Endothelial cell of umbilical vein (primary cell): ENCODE measurements around the gene CD300LF. TPM values are rescaled to one million over a fixed set of nuclear protein-coding genes. Genes with fewer than 3 reads are reported as not detected.

Experiments used
- BruUV-seq: library from RNA; stranded (reverse); fragments of 400-500 nt; replicated peaks from 2 replicates; lab custom pipeline; 2021; lab: Mats Ljungman, UMichigan
- CTCF ChIA-PET: fragments of 300-600, 350-600 bp; sonication (Branson Sonifier 250); formaldehyde crosslinking; loops from one replicate; lab custom pipeline; 2021; ENCODE audit warnings: antibody characterized with exemption, inconsistent platforms; lab: Charles Lee
- POLR2A ChIA-PET: fragments of 300-600, 350-600 bp; sonication (Branson Sonifier 250); formaldehyde crosslinking; loops from one replicate; lab custom pipeline; 2021; ENCODE audit warnings: antibody characterized with exemption, inconsistent platforms; lab: Charles Lee
- DNase-seq: peaks from one replicate; pipeline ENCODE4 v3.0.0-alpha.2; 2011; ENCODE audit warnings: low read depth, low spot score
- FAIRE-seq: peaks from 2 replicates; lab custom pipeline; 2011; peaks lifted over from hg19 to GRCh38; lab: Jason Lieb, UNC
- H2AFZ ChIP-seq: 2 replicates; pipeline ENCODE4 v1.6.0; 2012; ENCODE audit warnings: low read depth, low read length, control low read depth, inconsistent platforms
- H3K27ac ChIP-seq: 2 replicates; pipeline ENCODE4 v1.5.1; 2011; ENCODE audit warnings: low read depth, mild to moderate bottlenecking, control low read depth, low read length, moderate library complexity; ENCODE audit not compliant: insufficient read depth
- H3K27me3 ChIP-seq, 2 experiments: 2 replicates each; pipeline versions ENCODE4 v1.6.0 to v1.6.1; 2011; ENCODE audit warnings: low read length in 2 of 2, mixed read lengths in 1 of 2; ENCODE audit not compliant: control insufficient read depth in 2 of 2, insufficient read depth in 2 of 2
- H3K36me3 ChIP-seq, 2 experiments: 2 replicates in 1 of 2; 3 replicates in 1 of 2; pipeline ENCODE4 v1.5.1; 2011; ENCODE audit warnings: low read length in 2 of 2, mild to moderate bottlenecking in 1 of 2, moderate library complexity in 1 of 2; ENCODE audit not compliant: control insufficient read depth in 2 of 2, insufficient read depth in 2 of 2; ENCODE audit errors: extremely low read depth in 1 of 2
- H3K4me1 ChIP-seq: 3 replicates; pipeline ENCODE4 v1.5.1; 2011; ENCODE audit warnings: mild to moderate bottlenecking, low read length; ENCODE audit not compliant: control insufficient read depth, insufficient read depth; ENCODE audit errors: extremely low read depth
- H3K4me2 ChIP-seq: 2 replicates; pipeline ENCODE4 v1.6.1; 2011; ENCODE audit warnings: low read length, control low read depth, mixed read lengths; ENCODE audit not compliant: insufficient read depth
- H3K4me3 ChIP-seq, 3 experiments: fragments of 200-600 bp in 1 of 3; sonication (generic), shearing (Covaris generic) in 1 of 3; replicated peaks in 1 of 3; 2 replicates each; pipeline ENCODE4 v1.5.1; 2011 to 2016; ENCODE audit warnings: control low read depth in 3 of 3, low read length in 3 of 3, mild to moderate bottlenecking in 2 of 3, inconsistent platforms in 1 of 3, low read depth in 1 of 3, moderate library complexity in 1 of 3; ENCODE audit not compliant: insufficient read depth in 1 of 3
- H3K79me2 ChIP-seq: 2 replicates; pipeline ENCODE4 v1.6.0; 2012; ENCODE audit warnings: low read length, inconsistent platforms; ENCODE audit not compliant: control insufficient read depth, insufficient read depth
- H3K9ac ChIP-seq: replicated peaks from 2 replicates; pipeline ENCODE3; 2011; ENCODE audit warnings: low read length, control low read depth; ENCODE audit not compliant: insufficient read depth; ENCODE audit errors: extremely low read depth
- H3K9me1 ChIP-seq: replicated peaks from 3 replicates; pipeline ENCODE4 v1.6.0; 2011; ENCODE audit warnings: mild to moderate bottlenecking, low read length; ENCODE audit not compliant: control insufficient read depth, insufficient read depth; ENCODE audit errors: extremely low read depth
- H3K9me3 ChIP-seq: replicated peaks from 2 replicates; pipeline ENCODE4 v1.5.1; 2012; ENCODE audit warnings: low read length, inconsistent platforms; ENCODE audit not compliant: control insufficient read depth, insufficient read depth
- H4K20me1 ChIP-seq: replicated peaks from 2 replicates; pipeline ENCODE3; 2011; ENCODE audit warnings: mild to moderate bottlenecking, low read length; ENCODE audit not compliant: control insufficient read depth, insufficient read depth; ENCODE audit errors: extremely low read depth
- CTCF ChIP-seq, 2 donors: IDR thresholded peaks; 1 replicate in 1 of 2; 2 replicates in 1 of 2; pipeline ENCODE4 v1.5.1; 2011; ENCODE audit warnings: low read length in 2 of 2, mild to moderate bottlenecking in 2 of 2, moderate library complexity in 2 of 2, control low read depth in 1 of 2, inconsistent platforms in 1 of 2, low read depth in 1 of 2; ENCODE audit not compliant: insufficient read depth in 1 of 2; ENCODE audit errors: extremely low read depth in 1 of 2
- EZH2 ChIP-seq: IDR thresholded peaks from 2 replicates; pipeline ENCODE4 v1.6.1; 2012; ENCODE audit warnings: borderline replicate concordance, low read depth, mild to moderate bottlenecking, moderate library complexity, low read length, inconsistent platforms; ENCODE audit not compliant: severe bottlenecking
- FOS ChIP-seq: IDR thresholded peaks from 2 replicates; pipeline ENCODE4 v1.6.1; 2011; ENCODE audit warnings: mild to moderate bottlenecking, low read length, moderate library complexity, borderline replicate concordance; ENCODE audit not compliant: insufficient read depth
- GATA2 ChIP-seq: IDR thresholded peaks from 2 replicates; pipeline ENCODE4 v1.7.0; 2011; ENCODE audit warnings: low read depth, mild to moderate bottlenecking, moderate library complexity, mixed read lengths, low read length; ENCODE audit not compliant: insufficient read length, insufficient read depth
- JUN ChIP-seq: IDR thresholded peaks from 2 replicates; pipeline ENCODE4 v1.6.1; 2011; ENCODE audit warnings: borderline replicate concordance, low read depth; ENCODE audit not compliant: insufficient read length, insufficient read depth
- MYC ChIP-seq: IDR thresholded peaks from one replicate; pipeline ENCODE4 v1.6.1; 2011; ENCODE audit warnings: mild to moderate bottlenecking, low read depth, low read length
- POLR2A ChIP-seq: IDR thresholded peaks from 2 replicates; pipeline ENCODE4 v1.6.1; 2012; ENCODE audit warnings: low read depth, mild to moderate bottlenecking, control low read depth, low read length
- POLR2AphosphoS5 ChIP-seq: IDR thresholded peaks from 2 replicates; pipeline ENCODE4 v1.6.1; 2012; ENCODE audit warnings: low read depth, mild to moderate bottlenecking, control low read depth, low read length, moderate library complexity; ENCODE audit not compliant: insufficient read depth
- dilution Hi-C: fragments of 300-500 bp; cut with MboI; formaldehyde crosslinking; loops from one replicate; pipeline ENCODE4 v1.15.0; 2019; ENCODE audit warnings: low sequenced_read_pairs; ENCODE audit not compliant: extremely low pct_ligation_motif_present
- intact Hi-C: fragments of 100-400 bp; cut with micrococcal nuclease; formaldehyde crosslinking; loops from one replicate; pipeline ENCODE4 v1.10.0; 2022
- polyA plus RNA-seq, 4 experiments: library from polyadenylated mRNA; depleted of rRNA in 3 of 4; stranded (reverse) in 3 of 4; unstranded in 1 of 4; fragments of >200 nt; gene quantifications; 2 replicates each; pipeline versions ENCODE4 v1.2.1 to v1.2.3, GENCODE V29; 2011 to 2012; ENCODE audit warnings: missing spikeins in 1 of 4
- total RNA-seq: library from RNA; stranded (reverse); gene quantifications from 2 replicates; pipeline ENCODE4 v1.2.3, GENCODE V29; 2021
- TF ChIP-seq, protein P1 (sequence below): IDR thresholded peaks from 2 replicates; pipeline ENCODE4 v1.6.1; 2011; ENCODE audit not compliant: insufficient read depth, insufficient read length

The CD300LF gene
- total and polyA plus RNA-seq, 2 donors (not counting 3 experiments of a cell fraction or from before 2014, with no cell fraction given) = not detected

DNA sequence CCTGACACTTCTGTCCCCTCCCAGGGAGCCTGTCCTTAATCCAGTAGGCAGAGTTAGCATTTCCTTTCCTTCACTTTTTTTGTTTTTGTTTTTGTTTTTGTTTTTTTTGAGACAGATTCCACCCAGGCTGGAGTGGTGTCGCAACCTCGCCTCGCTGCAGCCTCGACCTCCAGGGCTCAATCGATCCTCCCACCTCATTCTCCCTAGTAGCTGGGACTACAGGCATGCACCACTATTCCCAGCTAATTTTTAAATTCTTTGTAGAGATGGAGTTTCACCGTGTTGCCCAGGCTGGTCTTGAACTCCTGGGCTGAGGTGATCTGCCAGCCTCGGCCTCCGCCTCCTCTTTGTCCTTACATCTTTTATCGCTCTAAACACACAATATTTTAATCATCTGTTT lies 39.7 kb upstream of the CD300LF start:
- Histone ChIP-seq H3K27ac (no peak overlapping the region), H3K9me1 (no peaks in the 10 kb centered on the region), H3K4me1 (peaks cover 5% of the 10 kb centered on the region), H3K27me3 (no peaks in the 10 kb centered on the region), H3K36me3 (no peaks in the 10 kb centered on the region), H2AFZ (no peak overlapping the region), H3K9me3 (no peaks in the 10 kb centered on the region), H3K4me2 (no peak overlapping the region), H3K9ac (no peak overlapping the region), H3K4me3 (no peak overlapping the region), H4K20me1 (no peaks in the 10 kb centered on the region), H3K79me2 (no peaks in the 10 kb centered on the region)
- dilution Hi-C loops (no loop called here), intact Hi-C loops (no loop called here)
- TF ChIP-seq POLR2AphosphoS5 (no peak), CTCF (IDR thresholded peaks at IDR 0.05; ENCODE audit: extremely low read depth in 1 of 2, insufficient read depth in 1 of 2, low read depth in 1 of 2, low read length in 2 of 2) (no peak), JUN (no peak), POLR2A (no peak), FOS (no peak), EZH2 (no peak), GATA2 (no peak), MYC (no peak)
- TF ChIP-seq, protein P1, sequence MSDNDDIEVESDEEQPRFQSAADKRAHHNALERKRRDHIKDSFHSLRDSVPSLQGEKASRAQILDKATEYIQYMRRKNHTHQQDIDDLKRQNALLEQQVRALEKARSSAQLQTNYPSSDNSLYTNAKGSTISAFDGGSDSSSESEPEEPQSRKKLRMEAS = no peak
- POLR2A ChIA-PET = no interaction called here
- CTCF ChIA-PET = interaction anchor here (0.9 to 2.2 kb wide), 3 partner anchors 18 to 95 kb away, joined by 3 to 9 read pairs (median 3); no protein-coding TSS in a partner anchor
- BruUV-seq = no TSS peak
- FAIRE-seq = no peak
- DNase-seq = no peak
